Dermis lymphatic vessel endothelial cell (primary cell): ENCODE data around the gene DCTN1. TPM values are rescaled to one million over a fixed set of nuclear protein-coding genes. Genes with fewer than 3 reads are reported as not detected.

Source experiments
- total RNA-seq: library from RNA; depleted of rRNA; stranded (reverse); fragments of >200 nt; gene quantifications from 2 replicates; pipeline ENCODE4 v1.2.1, GENCODE V29; 2014

The DCTN1 gene
- 126 and 136 TPM in 2 replicates for total RNA-seq

DNA sequence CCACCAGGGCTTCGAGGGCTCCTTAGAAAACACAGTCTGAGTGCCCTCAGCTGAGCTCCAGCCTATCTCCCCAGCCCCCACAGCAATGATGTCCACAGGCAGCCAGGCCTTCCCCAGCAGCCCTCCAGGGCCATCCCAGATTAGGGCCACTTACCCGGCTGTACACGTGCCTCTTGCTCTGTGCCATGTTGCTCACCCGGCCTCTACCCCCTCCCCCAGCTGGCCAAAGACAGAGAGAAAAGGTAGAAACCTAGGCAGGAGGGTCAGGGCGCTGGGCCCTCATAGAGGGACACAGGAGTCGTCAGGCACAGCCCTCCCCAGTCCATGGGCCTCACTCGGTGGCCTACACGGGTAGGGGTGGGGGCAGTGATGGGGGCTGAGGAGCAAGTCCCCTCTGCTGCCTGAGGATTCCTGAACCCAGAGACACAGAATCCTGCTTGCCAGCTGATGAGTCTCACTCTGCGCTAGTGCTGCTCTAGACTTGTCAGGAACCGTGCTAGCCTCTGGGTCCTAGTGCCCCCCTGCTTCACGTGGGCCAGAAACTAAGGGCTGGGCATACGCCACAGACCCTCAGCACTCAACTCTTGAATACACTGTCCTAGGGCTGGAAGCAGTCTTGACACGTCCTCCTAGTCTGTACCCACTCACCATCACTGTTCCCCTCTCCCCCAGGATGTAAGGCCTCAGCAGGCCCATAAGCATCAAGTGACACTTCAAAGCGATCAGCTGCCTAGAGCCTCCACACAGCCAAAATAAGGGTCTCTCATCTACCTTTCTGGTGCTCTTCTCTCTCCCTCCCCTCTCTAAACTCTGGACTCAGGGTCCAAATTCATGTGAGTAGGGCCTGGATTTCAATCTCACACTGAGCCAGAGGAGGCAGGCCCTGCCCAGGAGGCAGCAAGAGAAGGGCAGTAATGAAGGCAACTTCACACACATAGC, at the start of gene DCTN1:
DCTN1 (minus strand) TSS at position 461 of the 939 bp plus-strand sequence; CDS start at position 187, 274 bp downstream.

DNA sequence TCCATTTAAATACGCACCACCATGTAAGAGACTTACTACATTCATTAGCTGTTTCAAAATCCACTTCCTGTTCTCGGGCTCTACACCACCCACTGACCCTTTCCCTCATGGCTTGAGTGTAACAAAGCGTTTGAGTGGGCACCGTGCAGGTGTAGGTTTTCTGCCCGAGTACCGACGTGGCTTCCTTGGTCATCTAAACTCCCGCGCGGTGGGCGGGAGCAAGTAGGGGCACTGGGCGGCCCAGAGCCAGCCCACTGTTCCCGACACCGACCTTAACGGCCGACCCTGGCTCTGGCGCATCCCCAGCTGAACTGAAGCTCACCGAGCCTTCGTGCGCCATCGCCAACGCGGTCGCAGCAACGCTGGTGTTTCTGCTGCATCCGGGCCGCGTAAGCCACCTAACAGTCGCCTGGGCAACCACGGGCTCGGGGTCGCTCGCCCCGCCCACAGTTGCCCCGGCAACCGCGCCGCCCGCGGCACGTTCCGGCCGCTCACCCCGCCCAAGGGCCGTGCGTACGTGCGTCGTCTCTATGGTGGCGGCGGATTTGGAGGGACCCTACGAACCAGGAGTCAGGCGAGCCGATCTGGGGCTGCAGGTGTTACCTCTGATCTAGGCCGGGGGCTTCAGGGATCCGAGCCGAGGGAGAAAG, 41.2 kb upstream of the DCTN1 start, which contains the start of the genes C2orf81 and WDR54:
C2orf81 (minus strand) TSS at position 399 of the 650 bp plus-strand sequence; CDS start at position 340, 59 bp downstream.
WDR54 (plus strand) TSS at position 510 of the 650 bp plus-strand sequence. CDS start 424 bp downstream, outside the sequence.

DNA sequence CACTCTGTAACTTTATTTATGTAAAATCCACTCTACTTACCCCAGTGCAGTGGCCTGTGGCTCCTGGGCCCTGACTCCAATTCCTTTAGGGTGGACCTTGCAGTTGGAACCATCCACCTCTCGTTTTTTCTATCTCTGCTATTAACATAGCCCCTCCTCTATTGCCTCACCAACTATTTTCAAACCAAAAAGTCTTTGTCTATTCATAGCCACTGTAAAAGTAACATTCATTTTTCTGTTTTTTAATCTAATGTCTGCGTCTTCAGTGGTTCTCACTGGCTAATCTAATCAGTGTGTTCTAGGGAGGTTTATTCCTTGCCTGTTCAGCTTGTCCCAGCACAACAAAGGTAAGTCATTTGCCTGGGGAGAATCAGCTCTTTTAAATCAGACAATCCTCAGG, 36.8 kb downstream of the DCTN1 start, which contains the start of gene SLC4A5:
SLC4A5 (minus strand) TSS at position 101 of the 400 bp plus-strand sequence. CDS start 28,393 bp downstream, outside the sequence.

Other genes starting within 250 kb of the DCTN1 start
- 10.8 and 11.1 TPM in 2 replicates for gene BOLA3, start 232.4 kb downstream of the DCTN1 start, total RNA-seq
- 96.7 and 105 TPM in 2 replicates for gene MOB1A, start 201.4 kb downstream of the DCTN1 start, total RNA-seq
- 24.2 and 24.6 TPM in 2 replicates for gene MTHFD2, start 181.7 kb downstream of the DCTN1 start, total RNA-seq
- gene SLC4A5, start 36.9 kb downstream of the DCTN1 start, total RNA-seq, result 0.09 and 0.11 TPM in 2 replicates
- gene C2orf81, start 41.3 kb upstream of the DCTN1 start, total RNA-seq, result under 0.01 TPM in 1 of 2 replicates, not detected in the other
- 30.2 and 34.0 TPM in 2 replicates for gene WDR54, start 41.4 kb upstream of the DCTN1 start, total RNA-seq
- 17.7 and 20.2 TPM in 2 replicates for gene RTKN, start 61.6 kb upstream of the DCTN1 start, total RNA-seq
- 8.0 and 9.0 TPM in 2 replicates for gene INO80B, start 74.8 kb upstream of the DCTN1 start, total RNA-seq
- 35.6 and 37.3 TPM in 2 replicates for gene WBP1, start 78.1 kb upstream of the DCTN1 start, total RNA-seq
- gene MOGS, start 85.1 kb upstream of the DCTN1 start, total RNA-seq, result 43.9 and 49.6 TPM in 2 replicates
- 26.2 and 32.2 TPM in 2 replicates for gene MRPL53, start 92.4 kb upstream of the DCTN1 start, total RNA-seq
- gene CCDC142, start 102.7 kb upstream of the DCTN1 start, total RNA-seq, result 12.8 and 14.4 TPM in 2 replicates
- gene TTC31, start 102.8 kb upstream of the DCTN1 start, total RNA-seq, result 8.3 and 9.9 TPM in 2 replicates
- 0.09 and 0.11 TPM in 2 replicates for gene LBX2, start 119.3 kb upstream of the DCTN1 start, total RNA-seq
- gene PCGF1, start 127.4 kb upstream of the DCTN1 start, total RNA-seq, result 7.4 and 10.1 TPM in 2 replicates
- gene TLX2, start 134.1 kb upstream of the DCTN1 start, total RNA-seq, result not detected in 2 replicates
- 0.09 and 0.11 TPM in 2 replicates for gene DQX1, start 145.9 kb upstream of the DCTN1 start, total RNA-seq
- gene AUP1, start 149.4 kb upstream of the DCTN1 start, total RNA-seq, result 91.4 and 109 TPM in 2 replicates
- 37.5 and 48.9 TPM in 2 replicates for gene HTRA2, start 149.6 kb upstream of the DCTN1 start, total RNA-seq
- 0.87 and 1.2 TPM in 2 replicates for gene LOXL3, start 173.6 kb upstream of the DCTN1 start, total RNA-seq
- gene DOK1, start 174.4 kb upstream of the DCTN1 start, total RNA-seq, result 17.6 and 27.3 TPM in 2 replicates